CD14-positive monocyte (primary cell): ENCODE measurements around the gene PIGO. TPM values are rescaled to one million over a fixed set of nuclear protein-coding genes. Genes with fewer than 3 reads are reported as not detected.
A peak's percentile ranks its signal among the peaks of the same experiment; 100 is the strongest.

ENCODE experiments used
- DNase-seq, 3 donors: peaks; one replicate each; pipeline ENCODE4 v3.0.0-alpha.2; 2011 to 2022
- H2AFZ ChIP-seq: 2 replicates; pipeline ENCODE4 v1.6.0; 2012; ENCODE audit warnings: mild to moderate bottlenecking, low read depth, low read length, inconsistent platforms; ENCODE audit not compliant: insufficient read depth, poor library complexity, severe bottlenecking
- H3K27ac ChIP-seq, 2 donors: 1 replicate in 1 of 2; 2 replicates in 1 of 2; pipeline ENCODE4 v1.5.1; 2012 to 2013; ENCODE audit warnings: low read length in 2 of 2, control low read depth in 1 of 2, inconsistent platforms in 1 of 2, low read depth in 1 of 2, mild to moderate bottlenecking in 1 of 2
- H3K27me3 ChIP-seq, 2 donors: one replicate each; pipeline versions ENCODE4 v1.6.0 to v1.6.1; 2011 to 2013; ENCODE audit warnings: low read length in 2 of 2; ENCODE audit not compliant: control insufficient read depth in 2 of 2, insufficient read depth in 2 of 2
- H3K36me3 ChIP-seq, 2 donors: replicated peaks in 1 of 2; 1 replicate in 1 of 2; 2 replicates in 1 of 2; pipeline versions ENCODE4 v1.5.1 to v1.6.1; 2012 to 2013; ENCODE audit warnings: low read length in 2 of 2, control low read depth in 1 of 2, inconsistent platforms in 1 of 2, mild to moderate bottlenecking in 1 of 2; ENCODE audit not compliant: insufficient read depth in 2 of 2, control insufficient read depth in 1 of 2
- H3K4me1 ChIP-seq, 2 donors: 1 replicate in 1 of 2; 2 replicates in 1 of 2; pipeline versions ENCODE4 v1.5.1 to v1.6.1; 2012 to 2013; ENCODE audit warnings: low read length in 2 of 2, control low read depth in 1 of 2, inconsistent platforms in 1 of 2, mild to moderate bottlenecking in 1 of 2, moderate library complexity in 1 of 2; ENCODE audit not compliant: insufficient read depth in 2 of 2, control insufficient read depth in 1 of 2
- H3K4me2 ChIP-seq: replicated peaks from 2 replicates; pipeline ENCODE3; 2012; ENCODE audit warnings: low read length, moderate library complexity, mild to moderate bottlenecking; ENCODE audit not compliant: poor library complexity, severe bottlenecking; ENCODE audit errors: extremely low read depth
- H3K4me3 ChIP-seq, 3 experiments: fragments of 200-600 bp in 1 of 3; sonication (generic) in 1 of 3; replicated peaks in 1 of 3; 1 replicate in 2 of 3; 2 replicates in 1 of 3; pipeline ENCODE4 v1.5.1; 2011 to 2013; ENCODE audit warnings: low read length in 3 of 3, mild to moderate bottlenecking in 3 of 3, control low read depth in 2 of 3, low read depth in 2 of 3, inconsistent platforms in 1 of 3, moderate library complexity in 1 of 3
- H3K79me2 ChIP-seq: 2 replicates; pipeline ENCODE4 v1.6.0; 2012; ENCODE audit warnings: mild to moderate bottlenecking, control low read depth, inconsistent platforms, low read length, moderate library complexity; ENCODE audit not compliant: insufficient read depth
- H3K9ac ChIP-seq: 2 replicates; pipeline ENCODE4 v1.6.0; 2017; ENCODE audit warnings: low read length, mild to moderate bottlenecking; ENCODE audit not compliant: insufficient read depth, poor library complexity, severe bottlenecking
- H3K9me3 ChIP-seq, 2 donors: replicated peaks in 1 of 2; 1 replicate in 1 of 2; 2 replicates in 1 of 2; pipeline versions ENCODE4 v1.5.1 to v1.6.1; 2012 to 2013; ENCODE audit warnings: low read length in 2 of 2, control low read depth in 1 of 2; ENCODE audit not compliant: control insufficient read depth in 1 of 2, insufficient read depth in 1 of 2
- H4K20me1 ChIP-seq: 2 replicates; pipeline ENCODE4 v1.6.0; 2012; ENCODE audit warnings: mild to moderate bottlenecking, low read length, control low read depth, moderate library complexity; ENCODE audit not compliant: insufficient read depth
- H3K27ac Mint-ChIP-seq, 7 donors: one replicate each; pipeline ENCODE4 v1.8.0; 2020; ENCODE audit warnings: mild to moderate bottlenecking in 7 of 7, mixed read lengths in 7 of 7, moderate library complexity in 6 of 7, inconsistent platforms in 2 of 7
- H3K27me3 Mint-ChIP-seq, 3 donors: one replicate each; pipeline ENCODE4 v1.8.0; 2021 to 2022; ENCODE audit warnings: low read depth in 3 of 3, mild to moderate bottlenecking in 3 of 3, mixed read lengths in 3 of 3, moderate library complexity in 3 of 3, inconsistent platforms in 1 of 3
- H3K36me3 Mint-ChIP-seq, 2 donors: one replicate each; pipeline ENCODE4 v1.8.0; 2020; ENCODE audit warnings: mixed read lengths in 2 of 2, inconsistent platforms in 1 of 2, mild to moderate bottlenecking in 1 of 2
- H3K4me1 Mint-ChIP-seq: one replicate; pipeline ENCODE4 v1.8.0; 2020; ENCODE audit warnings: mild to moderate bottlenecking, mixed read lengths
- H3K4me3 Mint-ChIP-seq, 2 donors: one replicate each; pipeline ENCODE4 v1.8.0; 2020; ENCODE audit warnings: mild to moderate bottlenecking in 2 of 2, mixed read lengths in 2 of 2, moderate library complexity in 1 of 2
- H3K9me3 Mint-ChIP-seq, 7 donors: one replicate each; pipeline ENCODE4 v1.8.0; 2020 to 2022; ENCODE audit warnings: mixed read lengths in 7 of 7, mild to moderate bottlenecking in 6 of 7, moderate library complexity in 6 of 7, inconsistent platforms in 2 of 7
- CTCF ChIP-seq: fragments of 200-600 bp; IDR thresholded peaks from one replicate; pipeline ENCODE4 v1.8.0; 2022; ENCODE audit warnings: antibody characterized with exemption, mild to moderate bottlenecking
- WGBS: methylation state at CpG from one replicate; pipeline ENCODE4 v1.1.5; 2013; ENCODE audit warnings: missing lambda C conversion rate; ENCODE audit not compliant: insufficient coverage; 5-methylcytosine and 5-hydroxymethylcytosine counted together
- intact Hi-C, 2 donors: fragments of 100-400 bp; cut with micrococcal nuclease; formaldehyde crosslinking; loops; one replicate each; pipeline versions ENCODE4 v1.15.0 to v1.15.1; 2023
- polyA plus RNA-seq, 3 donors: library from polyadenylated mRNA; depleted of rRNA in 1 of 3; unstranded in 2 of 3; stranded (reverse) in 1 of 3; fragments of 300-500 nt in 2 of 3; fragments of >200 nt in 1 of 3; fragmentation: Illumina TruSeq in 2 of 3; gene quantifications; 1 replicate in 2 of 3; 2 replicates in 1 of 3; pipeline ENCODE4 v1.2.3, GENCODE V29; 2012 to 2021

PIGO gene
- polyA plus RNA-seq, 3 donors = 15.7 to 19.1 (median 17.3) TPM

DNA sequence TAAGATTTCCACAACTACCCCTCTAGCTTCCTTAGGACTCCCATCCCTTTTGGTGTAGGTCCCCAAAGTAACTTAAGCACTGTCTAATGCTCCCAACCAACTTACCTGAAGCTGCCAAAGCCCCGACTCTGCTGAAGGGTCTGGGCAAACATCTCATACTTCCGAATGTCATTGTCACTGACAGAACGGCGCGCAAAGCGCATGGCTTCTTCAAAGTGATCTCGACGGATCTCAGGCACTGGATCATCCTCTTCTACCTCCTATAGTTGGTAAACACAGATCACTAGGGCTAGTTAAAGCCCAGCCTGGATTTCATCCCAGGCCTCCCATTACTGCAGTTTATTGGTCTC, 39.1 kb downstream of the PIGO start:
- no peak for DNase-seq
- Mint-ChIP-seq H3K9me3 (no peaks in the 10 kb centered on the region), H3K27ac (peak overlapping the region in 1 of 7 donors; percentile 7)

DNA sequence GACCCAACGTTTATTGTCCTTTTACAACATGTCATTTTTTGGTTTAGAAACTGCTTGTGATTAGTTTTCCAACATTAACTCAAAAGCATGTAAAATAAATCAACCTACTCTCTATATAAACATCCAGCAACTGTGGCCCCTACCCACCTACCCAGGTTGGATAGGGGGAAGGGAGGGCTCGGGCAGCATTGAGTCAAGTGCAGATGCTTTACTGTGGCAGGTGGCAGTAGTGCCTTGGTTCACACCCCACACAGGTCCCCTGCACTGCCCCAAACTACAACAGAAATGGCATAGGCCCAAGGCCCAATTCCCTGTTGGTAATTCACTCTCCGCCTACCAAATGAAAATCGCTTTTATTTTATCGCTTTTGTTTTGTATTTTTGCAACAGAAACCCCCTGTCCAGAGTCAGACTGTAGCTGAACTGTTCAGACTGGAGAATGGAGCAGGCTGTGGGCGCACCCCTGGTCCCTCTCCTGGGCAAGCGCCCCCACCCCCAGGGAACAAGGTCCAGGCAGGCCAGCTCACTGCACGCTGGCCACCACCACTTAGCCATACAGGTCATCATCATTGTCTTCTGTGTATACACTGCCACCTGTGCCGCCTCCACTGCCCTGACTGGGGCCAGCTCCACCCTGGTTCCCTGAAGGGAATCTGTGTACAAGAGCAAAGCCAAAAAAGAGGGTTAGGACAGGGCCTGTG, 39.7 kb downstream of the PIGO start:
- H3K36me3 ChIP-seq = peaks cover 65 to 99% of the 10 kb centered on the region in 2 donors
- WGBS = 100% methylated on average over 3 of the region's 9 CpGs
- H3K27me3 ChIP-seq = no peaks in the 10 kb centered on the region
- intact Hi-C loops = no loop called here
- H3K27me3 Mint-ChIP-seq = peaks cover 0 to 1% (median 0%) of the 10 kb centered on the region in 3 donors
- no peak overlapping the region for H3K4me3 Mint-ChIP-seq
- H2AFZ ChIP-seq = no peak overlapping the region
- no peaks in the 10 kb centered on the region for H3K9me3 ChIP-seq
- no peak overlapping the region for H3K4me3 ChIP-seq
- H3K36me3 Mint-ChIP-seq = peaks cover 80 to 100% of the 10 kb centered on the region in 2 donors
- H4K20me1 ChIP-seq = peaks cover 48% of the 10 kb centered on the region
- no peak overlapping the region for H3K9ac ChIP-seq
- peak overlapping the region in 3 of 7 donors; percentile 1 to 81 (median 71) for H3K27ac Mint-ChIP-seq
- no peaks in the 10 kb centered on the region for H3K79me2 ChIP-seq
- no peak overlapping the region for H3K4me2 ChIP-seq
- TF ChIP-seq CTCF = no peak
- H3K4me1 Mint-ChIP-seq = no peaks in the 10 kb centered on the region
- no peak overlapping the region for H3K27ac ChIP-seq
- H3K4me1 ChIP-seq = no peaks in the 10 kb centered on the region
- no peak for DNase-seq
- H3K9me3 Mint-ChIP-seq = no peaks in the 10 kb centered on the region

More for the DNA sequence above, 39.1 kb downstream of the PIGO start:
- WGBS = 97% methylated on average over 8 of the region's 8 CpGs
- Histone ChIP-seq H3K4me3 (no peak overlapping the region), H3K9me3 (no peaks in the 10 kb centered on the region), H3K36me3 (peaks cover 69 to 100% of the 10 kb centered on the region in 2 donors), H4K20me1 (peaks cover 54% of the 10 kb centered on the region), H3K79me2 (no peaks in the 10 kb centered on the region), H2AFZ (no peak overlapping the region), H3K27ac (no peak overlapping the region), H3K4me2 (no peak overlapping the region), H3K4me1 (no peaks in the 10 kb centered on the region), H3K9ac (no peak overlapping the region), H3K27me3 (no peaks in the 10 kb centered on the region)
- H3K27me3 Mint-ChIP-seq = peaks cover 0 to 1% (median 0%) of the 10 kb centered on the region in 3 donors
- TF ChIP-seq CTCF = no peak
- H3K4me1 Mint-ChIP-seq = no peaks in the 10 kb centered on the region
- peaks cover 82 to 100% of the 10 kb centered on the region in 2 donors for H3K36me3 Mint-ChIP-seq
- intact Hi-C loops = no loop called here
- no peak overlapping the region for H3K4me3 Mint-ChIP-seq
